ENCODE data around the gene AP3S2.

DNA sequence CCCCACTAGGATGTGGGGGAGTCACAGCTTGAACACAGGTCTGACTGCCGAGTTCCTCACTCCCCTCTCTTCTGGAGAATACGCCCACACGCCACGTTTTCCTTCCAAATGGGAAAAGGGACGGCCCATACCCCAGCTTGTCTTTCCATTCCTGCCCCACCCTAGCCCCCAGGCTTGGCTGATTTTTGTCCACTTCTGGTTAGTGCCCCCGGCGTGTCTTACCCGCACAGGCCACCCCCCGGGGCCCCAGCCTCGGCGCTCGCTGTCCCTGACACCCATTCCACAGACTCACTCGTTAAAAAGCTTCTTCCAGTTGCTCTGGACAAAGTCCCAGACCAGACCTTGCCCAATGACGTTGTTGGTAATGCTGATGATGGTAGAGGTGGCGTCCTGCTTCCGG lies 103.1 kb downstream of the AP3S2 start:
- TF ChIP-seq, protein P1, sequence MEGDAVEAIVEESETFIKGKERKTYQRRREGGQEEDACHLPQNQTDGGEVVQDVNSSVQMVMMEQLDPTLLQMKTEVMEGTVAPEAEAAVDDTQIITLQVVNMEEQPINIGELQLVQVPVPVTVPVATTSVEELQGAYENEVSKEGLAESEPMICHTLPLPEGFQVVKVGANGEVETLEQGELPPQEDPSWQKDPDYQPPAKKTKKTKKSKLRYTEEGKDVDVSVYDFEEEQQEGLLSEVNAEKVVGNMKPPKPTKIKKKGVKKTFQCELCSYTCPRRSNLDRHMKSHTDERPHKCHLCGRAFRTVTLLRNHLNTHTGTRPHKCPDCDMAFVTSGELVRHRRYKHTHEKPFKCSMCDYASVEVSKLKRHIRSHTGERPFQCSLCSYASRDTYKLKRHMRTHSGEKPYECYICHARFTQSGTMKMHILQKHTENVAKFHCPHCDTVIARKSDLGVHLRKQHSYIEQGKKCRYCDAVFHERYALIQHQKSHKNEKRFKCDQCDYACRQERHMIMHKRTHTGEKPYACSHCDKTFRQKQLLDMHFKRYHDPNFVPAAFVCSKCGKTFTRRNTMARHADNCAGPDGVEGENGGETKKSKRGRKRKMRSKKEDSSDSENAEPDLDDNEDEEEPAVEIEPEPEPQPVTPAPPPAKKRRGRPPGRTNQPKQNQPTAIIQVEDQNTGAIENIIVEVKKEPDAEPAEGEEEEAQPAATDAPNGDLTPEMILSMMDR (IDR thresholded peaks at IDR 0.05) = no peak
- TF ChIP-seq POLR2A (IDR thresholded peaks at IDR 0.05) = no peak

All from testis (tissue), 2 donors.